NCI-H2081 (cell line): ENCODE measurements around the gene TRA2B.

Experiments
- DNase-seq, 2 experiments: peaks; one replicate each; lab custom pipeline; 2025; lab: John Stamatoyannopoulos, UW

The TRA2B gene

GRCh38 chr3:185867650-185868049 is 70.2 kb downstream of the TRA2B start:
- no peak for DNase-seq

GRCh38 chr3:185866995-185867394 is 70.8 kb downstream of the TRA2B start:
- DNase-seq = no peak

- DNase-seq = no peak
Measured at GRCh38 chr3:185866555-185866954, 71.3 kb downstream of the TRA2B start.
